GM12891 (cell line): ENCODE results near the gene DPP8.
"Not testable (repeated sequence)": the region's sequence is repeated elsewhere in the genome, so short reads cannot be mapped to it uniquely, and the experiment has no call there.

Experiments
- POLR2A ChIP-seq: IDR thresholded peaks from 2 replicates; pipeline ENCODE4 v1.6.1; 2011; ENCODE audit warnings: low read depth, low read length, control low read depth
- POLR2AphosphoS5 ChIP-seq: IDR thresholded peaks from 2 replicates; pipeline ENCODE4 v1.6.1; 2011; ENCODE audit warnings: low read depth, low read length, control low read depth
- POU2F2 ChIP-seq: IDR thresholded peaks from 2 replicates; pipeline ENCODE4 v1.6.1; 2011; ENCODE audit warnings: low read depth, mild to moderate bottlenecking, control low read depth, low read length, moderate library complexity

DNA sequence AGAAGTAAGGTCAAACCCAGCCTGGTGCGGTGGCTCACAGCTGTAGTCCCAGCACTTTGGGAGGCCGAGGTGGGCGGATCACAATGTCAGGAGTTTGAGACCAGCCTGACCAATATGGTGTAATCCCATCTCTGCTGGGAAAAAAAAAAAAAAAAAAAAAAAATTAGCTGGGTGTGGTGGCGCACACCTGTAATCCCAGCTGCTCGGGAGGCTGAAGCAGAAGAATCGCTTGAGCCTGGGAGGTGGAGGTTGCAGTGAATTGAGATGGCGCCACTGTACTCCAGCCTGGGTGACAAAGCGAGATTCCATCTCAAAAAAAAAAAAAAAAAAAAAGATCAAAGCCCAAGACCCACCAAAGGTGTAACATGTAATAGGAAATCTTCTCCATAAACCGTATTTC is 31.8 kb upstream of the DPP8 start:
- not testable (repeated sequence) for TF ChIP-seq POLR2A, POU2F2, POLR2AphosphoS5
